ENCODE data around the gene SHPK.
"Not testable (repeated sequence)": the region's sequence is repeated elsewhere in the genome, so short reads cannot be mapped to it uniquely, and the experiment has no call there.

Gene SHPK

DNA sequence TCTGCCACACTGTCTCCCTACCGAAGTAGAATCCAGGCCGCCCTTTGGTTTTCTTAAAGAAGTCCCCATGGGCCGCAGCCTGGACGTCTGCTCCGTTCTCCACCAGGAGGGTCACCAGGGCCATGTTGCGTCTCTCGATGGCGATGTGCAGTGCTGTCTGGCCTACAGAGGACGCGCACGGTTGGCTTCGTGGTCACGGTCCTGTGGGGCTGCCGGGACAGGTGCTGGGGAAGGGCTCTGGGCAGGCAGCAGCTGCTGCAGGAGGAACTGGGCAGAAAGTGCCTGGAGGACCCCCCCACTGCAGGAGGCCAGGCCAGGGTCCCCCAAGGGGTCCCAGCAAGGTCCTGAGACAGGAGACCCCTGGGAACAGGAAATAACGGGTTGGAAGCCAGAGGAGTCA, 45.8 kb downstream of the SHPK start:
- DNase-seq (ENCODE audit: low read depth in 3 of 3): no peak

DNA sequence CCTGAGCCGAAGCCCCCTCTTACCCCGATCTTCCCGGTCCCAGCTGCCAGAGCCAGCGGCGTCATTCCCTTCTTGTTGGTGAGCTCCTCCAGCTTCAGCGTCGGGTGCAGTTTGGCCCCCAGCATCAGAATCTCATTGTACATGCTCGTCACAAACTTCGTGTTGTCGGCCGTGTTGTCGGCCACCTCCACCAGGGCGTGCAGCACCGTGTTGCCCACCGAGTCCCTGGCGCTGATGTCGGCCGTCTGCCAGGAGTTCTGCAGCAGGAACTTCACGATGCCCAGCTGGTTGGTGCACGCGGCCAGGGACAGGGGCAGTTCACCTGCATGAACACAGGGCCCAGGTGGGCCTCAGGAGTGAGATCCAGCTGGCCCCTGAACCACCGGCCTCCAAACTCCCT, 46.3 kb downstream of the SHPK start:
- no peak for DNase-seq (ENCODE audit: low read depth in 3 of 3)

DNA sequence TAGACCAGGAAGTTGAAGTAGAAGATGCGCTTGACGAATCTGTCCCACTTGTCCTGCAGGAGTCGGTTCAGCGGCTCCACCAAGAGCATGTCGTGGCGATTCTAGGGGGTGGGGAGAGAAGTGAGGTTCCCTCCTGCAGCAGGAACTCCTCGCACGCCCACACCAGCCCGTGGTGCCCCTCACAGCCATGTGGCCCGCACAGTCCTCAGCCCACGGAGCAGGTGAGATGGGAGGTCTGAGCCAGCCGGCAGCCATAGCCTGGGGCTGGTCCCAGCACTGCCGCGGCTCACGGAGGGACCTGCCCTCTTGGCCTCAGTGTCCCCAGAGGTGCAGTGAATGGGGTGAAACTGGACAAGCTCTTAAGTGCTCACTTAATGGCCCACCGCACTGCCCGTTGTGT, 50.2 kb downstream of the SHPK start:
- DNase-seq (ENCODE audit: low read depth in 3 of 3): no peak

DNA sequence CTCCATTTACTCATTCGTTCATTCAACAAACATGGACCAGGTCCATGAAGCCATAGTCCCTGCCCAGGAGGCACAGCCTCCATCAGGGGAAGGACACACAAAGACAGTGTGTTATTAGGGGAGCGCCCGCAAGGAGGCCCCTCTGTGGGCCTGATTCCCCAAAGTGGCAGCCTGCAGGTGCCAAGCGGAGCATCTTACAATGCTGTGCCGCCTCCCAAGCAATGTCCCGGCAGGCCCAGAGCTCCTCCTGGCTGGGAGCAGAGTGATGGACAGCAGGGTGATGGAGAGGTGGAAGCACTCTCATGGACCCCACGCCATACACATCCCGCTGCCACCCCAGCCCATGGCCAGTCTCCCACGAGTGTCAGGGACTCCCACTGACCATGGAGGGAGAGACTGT, 52.6 kb downstream of the SHPK start:
- no peak for DNase-seq (ENCODE audit: low read depth in 3 of 3)

DNA sequence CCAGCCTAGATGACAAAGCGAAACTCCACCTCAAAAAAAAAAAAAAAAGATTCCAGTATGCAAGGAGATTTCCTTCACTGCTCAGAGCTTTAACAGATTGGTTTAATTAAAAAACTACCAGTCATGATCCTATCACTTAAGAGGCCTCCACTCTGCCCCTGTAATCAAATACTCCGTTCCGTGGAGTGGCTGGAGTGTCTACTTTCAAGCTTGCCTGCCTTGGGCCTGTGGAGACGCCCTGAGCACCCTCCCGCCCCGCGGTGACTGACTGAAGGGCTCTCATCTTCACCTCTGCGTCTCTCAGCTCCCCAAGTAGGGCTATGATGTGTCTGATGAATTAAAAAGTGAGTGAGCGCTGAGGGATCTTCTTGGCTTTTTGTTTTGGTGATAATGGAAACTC, 53.1 kb downstream of the SHPK start:
- DNase-seq (ENCODE audit: low read depth in 3 of 3): no peak

DNA sequence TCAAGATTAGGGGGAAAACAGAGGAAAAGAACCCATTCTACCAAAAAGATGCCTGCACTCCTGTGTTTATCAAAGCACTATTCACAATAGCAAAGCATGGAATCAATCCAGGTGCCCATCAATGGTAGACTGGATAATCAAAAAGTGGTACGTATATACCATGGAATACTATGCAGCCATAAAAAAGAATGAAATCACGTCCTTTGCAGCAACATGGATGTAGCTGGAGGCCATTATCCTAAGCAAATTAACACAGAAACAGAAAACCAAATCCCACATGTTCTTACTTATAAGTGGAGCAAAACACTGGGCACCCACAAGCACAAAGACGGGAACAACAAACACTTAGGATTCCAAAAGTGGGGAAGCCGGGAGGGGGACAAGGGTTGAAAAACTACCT, 57.4 kb downstream of the SHPK start:
- not testable (repeated sequence) for DNase-seq (ENCODE audit: low read depth in 3 of 3)

DNA sequence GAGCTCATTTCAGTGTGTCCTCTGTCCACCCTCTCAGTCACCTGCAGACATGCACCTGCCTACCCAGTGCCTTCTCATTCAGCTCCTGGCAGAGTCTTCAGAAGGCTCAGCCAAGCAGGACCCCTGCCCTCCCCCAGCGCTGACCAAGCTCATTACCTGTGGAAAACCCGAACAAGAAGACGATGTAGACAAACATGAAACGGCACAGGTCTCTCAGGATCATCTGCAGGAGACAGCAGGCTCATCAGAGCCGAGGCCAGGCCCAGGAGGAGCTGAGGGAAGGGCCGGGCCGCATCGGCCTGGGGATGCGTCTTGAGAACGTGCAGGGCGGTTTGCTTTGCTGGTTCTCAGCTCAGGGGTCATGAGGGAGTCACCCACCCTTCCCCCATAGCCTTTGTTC, 59.1 kb downstream of the SHPK start:
- DNase-seq (ENCODE audit: low read depth in 3 of 3): no peak

DNA sequence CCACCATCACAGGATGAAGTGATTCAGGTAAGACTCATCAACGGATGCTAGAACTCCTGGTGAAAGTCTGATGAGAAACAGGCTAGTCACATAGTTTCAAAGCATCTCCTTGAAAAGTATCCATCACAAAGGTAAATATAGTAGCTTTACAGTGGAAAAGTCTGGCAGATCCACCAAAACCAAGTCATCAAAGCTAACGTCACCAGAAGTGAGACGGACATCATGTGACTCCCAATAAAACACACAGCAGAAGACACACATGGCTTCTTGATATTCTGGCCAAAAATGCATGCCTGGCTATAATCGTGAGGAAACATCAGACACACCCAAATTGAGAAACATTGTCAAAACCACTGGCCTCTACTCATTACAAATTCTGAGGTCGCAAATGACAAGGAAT, 60.5 kb downstream of the SHPK start:
- DNase-seq (ENCODE audit: low read depth in 3 of 3): no peak

DNA sequence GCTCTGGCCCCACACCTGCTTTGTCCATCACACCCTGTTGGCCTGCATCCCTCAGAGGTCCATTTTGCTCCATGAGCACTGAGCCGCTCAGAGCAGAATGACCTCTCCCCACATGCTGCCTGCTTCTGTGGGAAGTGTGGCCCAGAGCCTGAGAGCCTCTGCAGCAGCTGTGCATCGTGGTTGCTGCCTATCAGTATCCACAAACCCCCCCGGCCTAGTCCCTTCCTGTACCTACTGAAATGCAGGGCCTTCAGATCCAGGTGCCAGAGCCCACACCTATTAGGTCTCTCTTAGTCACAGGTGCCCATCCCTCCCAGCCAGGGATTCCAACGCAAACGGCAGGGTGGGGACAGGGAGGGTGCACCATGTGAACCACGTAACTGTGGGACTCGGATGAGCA, 61.8 kb downstream of the SHPK start:
- DNase-seq (ENCODE audit: low read depth in 3 of 3): no peak

DNA sequence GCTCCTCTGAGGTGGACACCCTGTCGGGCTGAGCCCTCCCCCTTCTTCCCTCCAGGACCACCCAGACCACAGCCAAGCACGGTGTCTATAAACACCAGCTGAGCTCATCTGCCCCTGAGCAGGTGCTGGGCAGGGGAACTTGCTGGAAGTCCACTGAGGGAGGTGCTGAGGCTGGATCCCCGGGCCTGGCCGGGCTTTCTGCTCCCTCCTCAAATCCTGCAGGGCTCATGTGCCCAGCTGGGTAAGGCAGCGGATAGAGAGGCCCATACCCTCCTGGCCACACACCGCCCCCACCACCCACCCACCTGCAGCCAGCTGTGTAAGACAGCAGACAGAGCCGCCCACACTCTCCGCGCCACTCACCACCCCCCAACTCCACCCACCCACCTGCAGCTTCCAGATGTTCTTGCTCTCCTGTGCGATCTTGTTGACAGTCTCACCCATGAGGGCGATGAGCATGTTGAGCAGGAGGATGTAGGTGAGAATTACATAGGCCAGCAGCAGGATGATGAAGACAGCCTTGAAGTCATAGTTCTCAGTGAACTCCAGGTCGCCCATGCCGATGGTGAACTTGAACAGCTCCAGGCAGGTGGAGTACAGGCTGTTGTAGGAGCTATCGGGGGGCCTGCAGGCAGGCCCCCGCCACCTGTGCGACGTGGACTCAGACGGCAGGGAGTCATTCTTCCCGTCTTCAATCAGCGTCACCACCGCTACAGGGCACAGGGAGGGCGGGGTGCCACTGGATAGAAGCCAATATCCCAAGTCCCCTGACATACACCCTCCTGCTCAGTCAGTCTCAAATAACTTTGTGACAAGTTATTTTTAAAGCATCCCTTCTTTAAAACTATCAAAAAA, 62.6 kb downstream of the SHPK start:
- no peak for DNase-seq (ENCODE audit: low read depth in 3 of 3)

DNA sequence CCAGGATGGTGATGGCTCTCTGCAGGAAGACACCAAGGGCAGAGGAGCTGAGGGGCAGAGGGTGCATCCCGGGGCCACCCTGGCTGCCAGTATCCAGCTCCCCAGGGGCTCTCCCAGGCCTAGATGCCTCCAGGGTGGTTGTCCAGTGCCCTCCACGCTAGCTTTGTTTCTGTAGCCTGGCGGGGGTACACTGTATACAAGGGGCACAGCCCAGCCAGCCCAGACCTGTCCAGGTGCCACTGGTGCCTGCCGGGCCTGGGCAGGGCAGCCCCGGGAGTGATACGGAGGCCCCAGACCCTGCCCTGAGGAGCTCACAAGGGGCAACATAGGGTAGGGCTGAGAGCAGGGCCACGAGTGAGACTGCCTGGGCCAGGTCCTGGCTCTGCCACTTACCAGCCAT, 63.8 kb downstream of the SHPK start:
- no peak for DNase-seq (ENCODE audit: low read depth in 3 of 3)

DNA sequence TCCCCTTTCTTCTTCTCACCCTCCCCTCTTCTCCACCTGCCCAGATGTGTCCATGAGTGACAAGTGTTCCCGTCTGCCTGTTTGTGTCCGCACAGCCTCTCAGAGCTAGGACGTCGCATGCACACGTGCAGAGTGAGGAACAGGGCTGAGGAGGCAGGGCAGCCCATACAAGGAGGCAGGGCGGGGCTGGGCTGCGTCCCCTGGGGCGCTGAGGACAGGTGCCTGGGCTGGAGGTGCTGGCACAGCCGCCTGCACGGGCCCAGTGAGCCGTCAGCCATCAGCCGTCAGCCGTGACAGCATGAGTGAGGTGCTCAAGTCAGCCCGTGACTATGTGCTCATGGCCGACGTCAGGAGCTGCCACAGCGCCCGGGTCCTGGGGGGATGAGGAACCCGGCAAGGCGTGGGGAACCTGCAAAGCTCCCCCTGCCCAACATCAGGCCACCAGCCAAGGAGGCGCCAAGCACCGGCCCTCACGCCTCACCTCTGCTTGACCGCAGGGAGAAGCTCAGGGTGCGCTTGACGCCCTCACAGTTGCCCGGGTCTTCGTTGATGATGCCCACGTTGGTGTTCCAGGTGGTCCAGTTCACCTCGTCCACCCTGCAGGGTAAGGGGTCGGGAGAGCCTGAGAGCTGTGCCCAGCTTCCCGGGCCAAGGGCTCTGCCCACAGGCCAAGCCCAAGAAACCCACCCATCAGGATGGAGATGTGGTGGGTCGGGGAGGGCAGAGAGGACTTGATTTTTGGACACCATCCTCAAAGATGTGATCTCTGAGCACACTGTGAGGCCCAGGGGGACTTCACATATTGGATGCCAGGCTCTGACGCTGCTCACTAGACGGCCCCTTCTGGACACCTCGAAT, 64.8 kb downstream of the SHPK start:
- no peak for DNase-seq (ENCODE audit: low read depth in 3 of 3)

DNA sequence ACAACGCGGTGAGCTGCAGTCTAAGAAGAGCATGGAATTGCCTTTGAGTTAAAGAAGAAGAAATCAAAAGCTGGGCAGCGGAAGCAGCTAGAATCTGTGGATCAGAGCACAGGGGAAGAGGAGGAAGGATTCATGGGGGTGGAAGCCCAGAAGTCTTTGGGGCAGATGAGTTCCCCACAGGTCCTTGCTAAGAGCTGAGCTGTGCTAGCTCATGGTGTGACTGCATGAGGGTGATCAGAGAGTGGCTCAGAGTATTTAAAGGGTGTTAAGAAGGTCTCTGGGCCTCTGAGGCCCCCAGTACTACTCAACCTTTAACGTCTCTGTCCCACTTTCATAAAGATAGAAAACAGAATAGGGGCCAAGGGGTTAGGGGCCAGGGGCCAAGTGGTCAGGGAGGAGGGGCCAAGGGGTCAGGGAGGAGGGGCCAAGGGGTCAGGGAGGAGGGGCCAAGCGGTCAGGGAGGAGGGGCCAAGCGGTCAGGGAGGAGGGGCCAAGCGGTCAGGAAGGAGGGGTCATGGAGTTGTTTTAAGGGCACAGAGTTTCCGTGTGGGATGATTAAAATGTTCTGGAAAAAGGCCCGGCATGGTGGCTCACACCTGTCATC, 66.4 kb downstream of the SHPK start:
- DNase-seq (ENCODE audit: low read depth in 3 of 3): no peak

DNA sequence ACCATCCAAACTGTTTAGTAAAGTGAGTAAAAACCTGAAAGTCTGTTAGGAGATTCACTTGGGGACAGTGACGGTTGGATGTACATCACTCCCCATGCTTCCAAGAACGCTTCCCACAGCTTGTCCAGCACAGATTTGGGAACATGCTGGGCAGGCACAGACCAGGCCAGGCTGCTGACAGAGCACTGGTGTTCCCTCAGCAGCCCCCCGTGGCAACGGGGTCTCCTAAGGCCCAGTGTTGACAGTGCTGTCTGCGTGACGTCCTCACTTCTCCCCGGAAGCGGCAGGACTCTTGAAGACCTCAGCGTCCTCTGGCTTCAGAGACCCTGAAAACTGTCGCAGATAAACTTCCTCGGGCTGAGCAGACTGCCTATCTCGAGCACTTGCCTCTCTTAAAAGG, 69.5 kb downstream of the SHPK start:
- no peak for DNase-seq (ENCODE audit: low read depth in 3 of 3)

DNA sequence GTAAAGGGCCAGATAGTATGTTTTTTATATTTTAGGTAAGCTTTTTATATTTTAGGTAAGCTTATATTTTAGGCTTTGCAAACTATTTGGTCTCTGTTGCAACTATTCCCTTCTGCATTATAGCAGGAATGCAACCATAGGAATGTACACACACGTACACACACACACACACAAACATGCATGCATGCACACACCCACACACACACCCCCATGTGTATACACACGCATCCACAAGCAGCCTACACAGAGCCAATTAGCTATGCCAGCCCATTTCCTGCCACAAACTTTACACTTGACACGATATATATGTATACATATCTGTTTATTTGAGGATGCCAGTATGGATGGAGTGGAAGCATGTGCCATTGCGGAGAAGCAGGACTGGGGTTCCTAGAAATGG, 70.9 kb downstream of the SHPK start:
- DNase-seq (ENCODE audit: low read depth in 3 of 3): no peak

DNA sequence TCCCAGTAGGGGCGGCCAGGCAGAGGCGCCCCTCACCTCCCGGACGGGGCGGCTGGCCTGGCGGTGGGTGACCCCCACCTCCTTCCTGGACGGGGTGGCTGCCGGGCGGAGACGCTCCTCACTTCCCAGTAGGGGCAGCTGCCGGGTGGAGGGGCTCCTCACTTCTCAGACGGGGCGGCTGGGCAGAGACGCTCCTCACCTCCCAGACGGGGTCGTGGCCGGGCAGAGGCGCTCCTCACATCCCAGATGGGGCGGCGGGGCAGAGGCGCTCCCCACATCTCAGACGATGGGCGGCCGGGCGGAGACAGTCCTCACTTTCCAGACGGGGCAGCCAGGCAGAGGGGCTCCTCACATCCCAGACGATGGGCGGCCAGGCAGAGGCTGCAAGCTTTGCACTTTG, 71.8 kb downstream of the SHPK start:
- not testable (repeated sequence) for DNase-seq (ENCODE audit: low read depth in 3 of 3)

DNA sequence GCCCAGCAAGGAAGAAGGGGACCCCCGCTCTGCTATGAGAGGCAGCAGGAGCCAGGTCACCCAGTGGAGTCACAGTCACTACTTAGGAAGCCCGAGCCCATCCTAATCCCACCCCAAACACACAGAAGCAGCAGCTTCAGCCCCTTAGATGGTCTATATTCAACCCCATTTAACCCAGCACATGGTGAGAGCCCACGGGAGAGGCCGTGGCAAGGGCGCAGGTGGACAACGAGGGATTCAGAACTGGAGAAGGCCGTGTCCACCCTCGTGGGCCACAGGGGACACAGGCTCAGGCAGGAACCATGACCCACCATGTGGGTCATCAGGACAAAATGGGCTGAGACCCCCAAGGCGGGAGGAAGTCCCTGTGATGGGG, 76.8 kb downstream of the SHPK start:
- no peak for DNase-seq (ENCODE audit: low read depth in 3 of 3)

DNA sequence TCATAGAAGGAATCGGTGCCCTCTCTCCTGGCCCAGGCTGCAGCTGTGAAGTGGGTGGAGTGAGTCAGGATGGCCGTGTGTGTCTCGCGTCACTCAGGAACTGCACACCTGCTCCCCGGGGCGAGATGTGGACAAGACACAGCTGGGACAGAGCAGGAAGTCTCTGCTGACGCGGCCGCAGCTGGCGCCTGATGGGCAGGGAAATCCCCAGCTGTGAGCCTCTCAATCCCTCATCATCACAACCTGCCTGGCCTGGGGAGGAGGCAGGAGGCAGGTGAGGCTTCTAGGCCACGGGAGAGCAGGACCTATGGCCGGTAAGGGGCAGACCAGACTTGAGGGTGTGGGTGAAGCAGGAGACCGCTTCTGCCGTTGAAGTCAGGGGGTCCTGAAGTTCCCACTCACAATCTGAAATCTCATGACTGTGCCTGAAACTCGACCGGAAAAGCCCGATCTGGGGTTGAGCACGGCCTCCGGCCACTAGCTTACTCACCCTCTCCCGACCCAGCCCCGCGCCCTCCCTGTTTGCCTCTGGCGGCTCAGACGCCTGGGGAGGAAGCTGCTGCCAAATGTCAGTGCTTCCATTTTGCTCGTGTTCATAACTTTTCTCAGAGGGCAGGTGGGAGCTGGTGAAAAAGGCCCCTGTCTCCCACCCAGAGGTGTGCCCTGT, 77.3 kb downstream of the SHPK start:
- peak in 1 of 3 experiments; percentile 32 for DNase-seq (ENCODE audit: low read depth in 3 of 3)

Data from stimulated activated CD4-positive, alpha-beta T cell treated with anti-CD3 and anti-CD28 coated beads, TNF-alpha, amount 100 ng/mL, for 4 hours (primary cell).